Left colon (tissue), 2 donors: ENCODE results near the gene MED12L. TPM values are rescaled to one million over a fixed set of nuclear protein-coding genes. Genes with fewer than 3 reads are reported as not detected.

Experiments used
- ATAC-seq: fragments of 200-7000 bp; cut with Tn5 transposase; one replicate; pipeline ENCODE4 v1.9.1; 2020; ENCODE audit warnings: mild to moderate bottlenecking, moderate library complexity
- DNase-seq, 2 donors: peaks; one replicate each; pipeline ENCODE4 v3.0.0-alpha.2; 2020
- intact Hi-C, 2 donors: fragments of 100-400 bp; cut with DNase I in 1 of 2; cut with micrococcal nuclease in 1 of 2; formaldehyde crosslinking; loops; one replicate each; pipeline versions ENCODE4 v1.11.2 to v1.14.0; 2022; cut with DNase I, micrococcal nuclease
- total RNA-seq, 2 donors: library from RNA; stranded (reverse); fragmentation: NEBNext Ultra II Directional; extraction: Animal tissue kit (Norgen Biotek cat#: 25700); gene quantifications; one replicate each; pipeline ENCODE4 v1.2.1, GENCODE V29; 2021
- donor health status: DM: no; HTN: no; CAD: no.
- donor health status: DM: yes; HTN: yes; CAD: no.

MED12L gene
- total RNA-seq, 2 donors from 2014 or later = 0.37 to 0.45 TPM

GRCh38 chr3:151166161-151166560 lies 80.7 kb downstream of the MED12L start:
- no peak for DNase-seq
- ATAC-seq = no peak
- intact Hi-C loops = loop anchor here in 1 of 2 donors (5.0 kb wide), 1 partner anchor 116 kb away; no protein-coding TSS in a partner anchor

- peak; percentile 68 to 93 for DNase-seq
- intact Hi-C loops = loop anchor here in 1 of 2 donors (5.0 kb wide), 1 partner anchor 114 kb away; no protein-coding TSS in a partner anchor
- ATAC-seq = peak; percentile 92
Observed at GRCh38 chr3:151168269-151169094, 83.0 kb downstream of the MED12L start.

GRCh38 chr3:151169262-151169947 lies 83.9 kb downstream of the MED12L start:
- ATAC-seq = peak; percentile 5
- no peak for DNase-seq
- intact Hi-C loops = loop anchor here in 1 of 2 donors (5.0 kb wide), 1 partner anchor 113 kb away; no protein-coding TSS in a partner anchor

GRCh38 chr3:151169948-151170679 lies 84.7 kb downstream of the MED12L start:
- DNase-seq = peak in 1 of 2 donors; percentile 43
- ATAC-seq = peak; percentile 60
- intact Hi-C loops = loop anchor here in 1 of 2 donors (5.0 kb wide), 1 partner anchor 112 kb away; no protein-coding TSS in a partner anchor

- DNase-seq (peak in 1 of 2 donors; percentile 46), ATAC-seq (no peak)
- intact Hi-C loops = no loop called here
Observed at GRCh38 chr3:151171145-151171757, 85.8 kb downstream of the MED12L start.

GRCh38 chr3:151174351-151174750 lies 88.9 kb downstream of the MED12L start:
- no peak for DNase-seq
- intact Hi-C loops = no loop called here

GRCh38 chr3:151175952-151176351 lies 90.5 kb downstream of the MED12L start:
- intact Hi-C loops = no loop called here
- ATAC-seq = no peak

More at GRCh38 chr3:151174351-151174750, 88.9 kb downstream of the MED12L start:
- ATAC-seq = no peak

GRCh38 chr3:151178208-151178845 lies 92.9 kb downstream of the MED12L start:
- ATAC-seq = peak; percentile 93
- peak in 1 of 2 donors; percentile 32 for DNase-seq
- intact Hi-C loops = no loop called here

More at GRCh38 chr3:151175952-151176351, 90.5 kb downstream of the MED12L start:
- DNase-seq = no peak

DNA sequence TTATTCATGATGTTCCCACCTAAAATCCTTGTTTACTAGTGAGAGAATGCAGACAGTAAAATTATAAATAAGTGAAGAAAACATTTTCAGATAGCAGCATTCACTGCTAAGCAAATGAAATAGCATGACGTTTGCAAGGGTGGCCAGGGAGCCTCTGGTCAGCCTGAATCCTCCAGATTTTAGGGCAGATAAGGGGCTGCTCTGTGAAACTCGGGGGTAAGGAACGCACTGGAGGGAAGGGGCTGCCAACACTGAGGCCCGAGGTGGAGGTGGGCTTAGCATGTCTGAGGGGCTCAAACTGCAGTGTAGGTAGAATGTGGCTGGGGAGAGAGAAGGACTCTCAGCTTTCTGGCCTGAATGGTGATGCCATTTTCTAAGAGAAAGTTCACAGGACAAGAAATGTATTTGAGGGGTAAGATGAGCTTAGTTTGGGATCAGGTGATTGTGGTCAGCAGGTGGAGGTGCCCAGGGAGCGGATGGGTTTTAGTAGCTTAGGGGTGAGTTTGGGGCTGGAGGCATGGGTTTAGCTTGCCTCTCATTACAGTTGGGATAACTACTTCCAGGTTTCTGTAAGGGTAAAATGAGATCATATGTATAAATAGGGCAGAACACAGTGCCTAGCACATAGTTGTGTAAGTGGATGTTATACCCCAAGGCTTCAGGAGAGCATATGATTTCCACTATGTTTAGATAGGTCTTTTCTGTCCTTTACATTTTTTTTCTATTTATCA lies 97.0 kb downstream of the MED12L start:
- intact Hi-C loops = no loop called here
- DNase-seq = no peak
- no peak for ATAC-seq

- ATAC-seq (no peak), DNase-seq (no peak)
- intact Hi-C loops = no loop called here
Observed at GRCh38 chr3:151183265-151183671, 97.8 kb downstream of the MED12L start.

DNA sequence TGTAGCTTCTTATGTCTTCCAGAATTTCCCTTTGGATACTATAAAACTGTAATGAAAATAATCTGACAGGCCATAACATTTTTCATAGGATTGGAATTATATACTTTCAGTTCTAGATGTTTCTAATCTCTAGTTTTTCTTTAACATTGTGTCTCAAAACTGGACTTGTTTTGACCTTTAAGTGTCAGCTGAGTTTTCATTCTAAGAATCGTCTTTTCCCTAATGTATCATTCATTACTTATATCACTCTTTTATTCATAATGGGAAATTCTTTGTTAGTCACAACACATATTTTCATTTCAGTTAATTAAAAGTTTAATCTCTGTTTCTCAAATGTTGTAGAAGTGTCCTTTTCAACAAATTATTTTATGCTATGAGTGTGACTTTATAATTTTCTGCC lies 105.6 kb downstream of the MED12L start:
- ATAC-seq (no peak), DNase-seq (no peak)
- intact Hi-C loops = no loop called here

GRCh38 chr3:151192545-151192944 lies 107.1 kb downstream of the MED12L start:
- intact Hi-C loops = no loop called here
- ATAC-seq = no peak

DNA sequence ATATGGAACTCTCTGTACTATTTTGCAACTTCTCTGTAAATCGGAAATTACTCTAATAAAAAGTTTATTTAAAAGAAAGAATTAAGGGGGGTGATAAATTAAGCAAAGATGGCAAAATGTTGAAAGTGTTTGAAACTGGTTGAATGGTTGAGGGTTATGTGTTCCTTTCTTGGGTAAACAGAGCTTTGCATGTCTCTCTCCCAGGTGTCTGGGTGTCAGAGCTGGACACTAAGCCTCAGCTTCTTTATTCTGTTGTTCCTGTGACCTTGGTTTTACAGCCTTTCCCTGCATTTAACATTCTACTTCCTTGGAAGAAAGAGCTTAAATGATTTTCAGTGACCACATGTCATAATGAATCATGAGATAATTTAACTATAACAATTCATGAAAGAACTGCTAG lies 110.4 kb downstream of the MED12L start:
- intact Hi-C loops = no loop called here
- ATAC-seq (no peak), DNase-seq (no peak)

More at GRCh38 chr3:151192545-151192944, 107.1 kb downstream of the MED12L start:
- DNase-seq = no peak

DNA sequence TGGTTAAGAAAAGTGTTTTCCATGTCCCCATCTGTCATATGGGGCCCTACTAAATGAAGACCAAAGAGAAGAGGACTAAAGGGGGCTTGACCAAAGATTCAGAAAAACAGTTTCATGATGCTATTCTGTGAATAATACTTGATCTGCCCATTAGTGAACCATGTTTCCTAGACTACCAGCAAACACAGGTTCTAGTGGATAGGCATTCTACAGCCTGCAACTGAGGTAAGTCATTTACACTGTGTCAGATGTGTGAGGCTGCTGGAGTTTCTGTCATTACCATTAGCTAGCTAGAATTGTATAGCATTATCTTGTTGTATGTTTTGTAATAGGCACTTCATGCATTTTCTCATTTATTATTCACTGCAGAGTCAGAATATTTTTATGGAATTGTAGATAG lies 111.0 kb downstream of the MED12L start:
- DNase-seq (no peak), ATAC-seq (no peak)
- intact Hi-C loops = no loop called here

DNA sequence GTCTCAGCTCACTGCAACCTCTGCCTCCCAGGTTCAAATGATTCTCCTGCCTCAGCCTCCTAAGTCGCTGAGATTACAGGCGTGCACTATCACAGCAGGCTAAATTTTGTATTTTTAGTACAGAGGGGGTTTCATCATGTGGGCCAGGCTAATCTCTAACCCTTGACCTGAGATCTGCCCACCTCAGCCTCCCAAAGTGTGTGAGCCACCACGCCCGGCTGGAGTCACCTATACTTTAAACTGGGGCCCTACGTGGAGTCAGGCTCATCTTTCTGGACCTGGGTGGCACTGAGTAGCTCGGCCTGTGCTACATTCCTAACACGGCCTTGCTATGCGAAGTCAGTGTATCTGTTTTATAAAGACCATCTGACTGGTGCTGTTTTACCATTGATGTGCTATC lies 111.8 kb downstream of the MED12L start:
- intact Hi-C loops = no loop called here
- no peak for ATAC-seq
- DNase-seq = no peak

- intact Hi-C loops = no loop called here
- DNase-seq (no peak), ATAC-seq (no peak)
Observed at GRCh38 chr3:151197981-151198767, 112.7 kb downstream of the MED12L start.

DNA sequence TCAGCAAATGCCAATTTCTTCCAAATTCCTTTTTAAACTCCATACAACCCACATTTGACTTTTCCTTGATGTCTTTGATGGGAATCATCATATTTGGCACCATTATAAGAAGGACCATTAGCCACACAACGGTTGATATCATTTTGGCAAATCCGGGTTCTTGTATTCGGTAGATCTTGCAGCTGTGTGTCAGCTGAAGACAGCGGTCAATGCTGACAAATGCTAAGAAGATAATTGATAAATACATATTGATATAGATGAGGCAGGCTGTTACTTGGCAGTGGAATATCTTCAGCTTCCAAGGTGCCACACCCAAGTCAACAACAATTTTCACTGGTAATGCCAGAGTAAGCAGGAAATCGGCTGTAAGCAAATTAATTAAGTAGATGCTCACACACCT lies 113.4 kb downstream of the MED12L start:
- DNase-seq = no peak
- intact Hi-C loops = no loop called here
- no peak for ATAC-seq
